ENCODE results near the gene ZNF503.

ZNF503 gene

DNA sequence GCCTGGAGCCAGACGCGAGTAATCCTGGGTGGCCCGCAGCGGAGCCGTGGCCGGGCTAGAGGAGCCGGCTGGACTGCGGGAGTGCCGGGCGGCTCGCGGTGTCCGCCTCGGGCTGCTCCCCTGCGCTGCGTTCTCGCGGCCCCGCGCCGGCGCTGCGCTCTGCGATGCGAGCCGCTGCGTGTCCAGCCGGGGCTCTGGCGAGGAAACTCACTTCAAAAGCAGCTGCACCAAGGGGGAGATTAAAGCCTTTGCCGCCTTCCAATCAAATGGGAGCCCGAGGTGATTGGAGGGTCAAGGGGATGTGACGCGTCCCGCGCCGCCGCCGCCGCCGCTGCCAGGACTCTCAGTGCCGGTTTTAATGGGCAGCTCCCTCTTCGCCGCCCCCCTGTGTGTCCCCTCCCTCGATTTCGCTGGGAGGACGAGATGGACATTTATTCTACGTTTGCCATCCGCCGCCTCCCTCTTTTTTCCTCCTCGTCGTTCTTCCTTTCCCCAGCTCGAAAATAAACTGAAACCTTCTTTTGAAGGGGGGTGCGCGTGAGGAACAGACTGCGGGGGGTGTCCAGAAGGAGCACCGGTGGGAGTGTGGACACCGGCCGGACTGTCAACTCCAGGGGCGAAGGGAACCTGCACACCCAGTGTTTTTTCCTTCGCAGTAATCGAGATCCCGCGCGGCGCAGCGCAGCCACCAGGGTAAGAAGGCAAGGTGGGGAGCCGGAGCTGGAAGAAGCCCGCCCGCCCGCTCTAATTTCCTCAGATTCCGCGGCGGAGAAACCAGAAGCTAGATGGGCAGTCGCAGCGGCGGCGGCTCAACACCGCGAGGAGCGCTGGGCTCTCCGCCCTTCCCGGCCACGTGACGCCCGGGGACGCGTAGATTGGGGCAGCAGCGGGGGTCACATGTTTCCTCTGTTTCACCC, at the start of gene ZNF503:
ZNF503 (minus strand) TSS at position 196 of the 917 bp plus-strand sequence. CDS start 345 bp downstream, outside the sequence.
- DNase-seq: peak; percentile 99

DNA sequence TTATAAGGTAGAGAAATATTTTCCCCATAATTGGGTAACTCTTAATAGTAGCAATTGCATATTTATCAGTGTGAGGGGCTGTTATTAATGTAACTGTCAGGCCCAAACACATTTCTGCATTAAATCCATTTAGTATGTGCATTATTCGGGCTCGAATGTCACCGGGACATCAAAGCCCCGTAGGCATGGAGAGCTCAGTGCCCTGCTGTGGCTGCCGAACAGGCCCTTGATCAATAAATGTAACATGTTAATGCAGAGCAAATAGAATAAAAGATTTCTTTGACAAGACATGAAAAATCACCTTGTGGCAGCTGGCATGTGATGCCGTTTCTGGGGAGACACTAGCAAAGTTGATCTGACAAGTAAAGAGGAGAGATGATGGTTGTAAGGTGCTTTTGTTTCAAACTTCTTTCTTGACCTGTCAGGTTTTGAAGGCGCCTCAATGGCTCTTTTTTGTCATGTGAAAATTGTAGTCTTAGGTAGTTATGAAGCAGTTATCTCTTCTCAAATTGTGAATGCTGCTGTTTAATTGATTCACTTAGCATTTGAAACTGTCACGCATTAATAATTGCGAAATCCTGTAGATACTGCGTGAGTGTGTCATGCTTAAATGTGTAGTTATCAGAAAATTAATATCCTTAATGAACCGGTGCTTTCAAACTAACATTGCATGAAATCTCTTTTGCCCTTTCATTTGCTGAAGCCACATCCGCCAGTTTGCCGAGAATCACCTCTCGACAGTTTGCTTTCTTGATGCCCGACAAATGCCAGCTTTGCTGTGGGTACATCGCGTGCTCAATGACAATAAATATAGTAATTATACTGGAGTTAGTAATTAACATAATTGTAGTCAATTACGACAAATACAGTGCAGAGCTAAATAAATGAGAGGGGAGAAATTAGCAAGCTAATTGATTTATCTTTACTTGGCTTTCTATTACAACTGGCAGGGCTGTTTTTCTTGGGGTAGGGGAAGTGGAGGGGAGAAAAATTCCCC, 49.4 kb upstream of the ZNF503 start:
- no peak for DNase-seq

DNA sequence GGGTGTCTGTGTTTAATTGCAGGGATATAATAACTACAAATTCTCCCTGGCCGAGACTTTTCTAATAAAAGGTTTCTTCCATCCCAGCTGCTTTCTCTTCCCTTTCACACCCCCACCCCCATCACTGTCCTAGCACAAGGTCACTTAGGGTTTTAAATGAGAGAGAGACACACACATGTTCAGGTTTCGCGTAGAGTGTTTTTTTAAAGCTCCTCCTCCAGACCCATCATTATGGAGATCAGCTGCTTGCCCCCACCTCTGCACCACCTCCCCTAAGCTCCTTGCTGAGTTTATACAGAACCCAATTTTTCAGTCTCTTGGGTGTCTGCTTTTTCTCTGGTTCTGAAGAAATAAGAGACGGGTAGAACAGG, 48.5 kb upstream of the ZNF503 start:
- DNase-seq: no peak

DNA sequence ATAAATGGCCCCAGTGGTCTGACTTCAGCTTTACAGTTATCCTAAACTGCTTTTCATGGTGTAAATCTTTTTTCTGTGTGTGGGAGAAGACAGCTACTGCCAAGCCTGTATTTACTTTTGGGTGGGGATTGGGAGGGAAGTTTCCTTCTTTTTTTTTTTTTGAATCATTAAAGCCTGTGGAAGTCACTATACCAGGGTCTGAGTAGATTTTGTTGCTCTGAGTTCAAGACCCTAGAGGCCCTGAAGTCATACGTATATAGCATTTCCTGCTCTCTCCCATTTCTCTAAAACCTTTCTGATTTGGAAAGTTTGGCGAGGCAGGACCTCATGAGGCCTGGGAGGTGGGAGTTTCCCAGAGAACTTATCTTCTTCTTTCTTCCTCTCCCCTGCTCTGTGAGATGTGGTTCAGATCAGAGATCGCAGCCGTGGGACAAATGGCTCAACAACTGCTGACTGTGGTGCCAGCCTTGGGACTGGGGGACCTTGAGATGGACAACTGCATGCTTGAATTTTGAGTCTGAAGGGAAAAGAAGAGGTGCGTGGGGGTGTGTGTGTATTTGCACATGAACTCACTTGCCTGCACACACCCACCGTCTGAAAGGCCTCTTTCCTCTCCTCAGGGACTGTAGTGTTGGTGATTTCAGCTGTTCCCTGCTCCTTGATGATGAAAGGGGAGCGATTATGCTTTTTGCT, 48.0 kb upstream of the ZNF503 start:
- DNase-seq: no peak

GRCh38 chr10:75448166-75448565, 46.6 kb upstream of the ZNF503 start:
- no peak for DNase-seq

DNA sequence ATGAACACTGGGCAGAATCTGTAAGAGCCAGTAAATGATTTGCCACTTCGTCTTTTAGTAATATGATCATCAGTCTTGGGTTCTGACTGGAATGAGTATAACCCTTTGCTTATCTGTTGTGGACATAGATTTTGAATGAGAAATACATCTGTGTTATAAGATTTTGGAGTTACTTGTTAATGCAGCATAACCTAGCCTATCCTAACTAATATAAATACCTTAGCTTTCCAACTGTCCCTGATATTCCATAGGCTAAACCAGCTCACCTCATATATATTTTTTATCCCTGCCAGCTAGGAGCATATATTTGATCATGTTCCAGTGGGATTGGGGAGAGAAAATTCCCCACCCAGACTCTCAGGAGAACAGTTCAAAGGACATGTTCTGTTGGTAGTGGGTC, 44.9 kb upstream of the ZNF503 start:
- no peak for DNase-seq

DNA sequence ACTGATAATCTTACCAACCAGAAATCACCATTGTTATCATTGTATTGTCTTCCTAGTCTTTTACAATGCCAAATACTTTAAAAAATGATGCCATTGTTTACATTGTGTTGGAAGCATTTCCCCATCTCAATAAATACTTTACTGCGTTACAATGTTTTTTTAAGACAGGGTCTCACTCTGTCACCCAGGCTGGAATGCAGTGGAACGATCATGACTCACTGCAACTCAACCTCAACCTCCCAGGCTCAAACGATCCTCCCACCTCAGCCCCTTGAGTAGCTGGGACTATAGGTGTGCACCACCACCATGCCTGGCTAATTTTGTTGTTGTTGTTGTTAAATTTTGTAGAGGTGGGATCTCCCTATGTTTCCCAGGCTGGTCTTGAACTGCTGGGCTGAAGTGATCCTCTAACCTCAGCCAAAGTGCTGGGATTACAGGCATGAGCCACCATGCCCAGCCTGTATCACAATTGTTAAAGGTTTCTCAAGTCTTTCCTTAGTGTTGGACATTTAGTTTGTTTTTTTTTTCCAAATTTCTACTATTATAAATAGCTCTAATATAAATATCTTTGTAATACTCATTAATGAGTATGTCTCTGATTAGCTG, 43.3 kb upstream of the ZNF503 start:
- DNase-seq: no peak

GRCh38 chr10:75443362-75443761, 41.8 kb upstream of the ZNF503 start:
- DNase-seq: no peak

GRCh38 chr10:75441682-75442081, 40.1 kb upstream of the ZNF503 start:
- DNase-seq: no peak

DNA sequence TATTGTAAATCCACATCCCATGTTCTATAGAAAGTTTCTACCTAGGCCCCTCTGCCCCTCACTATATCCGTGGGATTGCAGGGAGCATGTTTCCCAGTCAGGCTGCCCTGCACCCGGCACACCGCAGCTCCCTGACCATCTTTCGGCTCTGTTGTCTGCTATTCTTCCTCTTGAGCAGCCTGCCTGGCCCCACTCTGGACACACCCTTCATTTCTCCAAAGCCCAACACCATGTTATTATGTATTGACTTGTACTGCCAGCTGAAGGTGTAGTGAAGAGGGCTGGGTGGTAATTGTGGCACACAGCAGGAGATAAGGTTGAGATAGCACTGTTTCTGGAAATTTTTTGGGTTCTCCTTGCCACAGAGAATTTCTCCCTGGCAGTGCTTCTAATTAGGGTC, 39.6 kb upstream of the ZNF503 start:
- DNase-seq: no peak

DNA sequence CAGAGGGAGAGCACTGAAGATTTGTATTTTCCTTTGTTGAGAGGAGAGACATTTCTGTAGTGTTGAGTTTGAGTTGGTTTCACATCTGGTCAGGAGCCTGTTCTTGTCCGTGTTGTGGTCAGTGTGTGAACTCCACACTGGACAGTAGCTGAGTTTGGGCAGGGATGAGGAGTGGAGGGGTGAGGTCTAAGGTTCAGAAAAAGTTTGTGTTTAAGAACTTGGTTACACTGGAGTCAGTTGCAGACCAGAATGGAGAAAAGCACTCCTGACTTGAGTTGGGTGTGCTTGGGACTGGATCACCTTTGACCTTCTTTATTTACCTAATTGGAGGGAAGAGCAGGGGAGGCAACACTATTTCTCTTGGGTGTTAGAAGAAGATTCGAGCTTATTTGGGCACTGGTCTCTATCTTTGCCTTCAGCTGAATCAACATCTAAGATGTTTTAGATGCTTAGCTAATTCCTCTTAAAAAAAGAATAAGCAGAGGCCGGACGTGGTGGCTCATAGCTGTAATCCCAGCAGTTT, 38.8 kb upstream of the ZNF503 start:
- no peak for DNase-seq

DNA sequence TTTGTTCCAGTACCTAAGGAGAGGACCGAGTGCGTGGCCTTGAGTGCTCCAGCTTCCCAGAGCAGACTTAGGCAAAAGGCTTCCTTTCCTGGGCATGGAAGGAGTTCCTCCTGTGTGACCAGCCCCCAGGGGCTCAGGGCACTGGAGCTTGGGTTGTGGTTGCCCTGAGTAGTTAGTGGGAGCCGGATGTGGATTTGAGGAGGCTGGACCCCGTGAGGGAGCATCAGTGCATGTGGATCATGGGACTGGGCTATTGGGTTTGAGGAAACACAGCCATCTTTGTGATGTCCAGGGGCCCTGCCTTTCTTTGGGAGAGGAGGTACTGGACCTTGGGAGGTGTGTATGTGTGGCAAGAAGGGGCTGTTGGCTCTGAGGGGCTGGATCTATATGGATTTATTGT, 38.2 kb upstream of the ZNF503 start:
- no peak for DNase-seq

DNA sequence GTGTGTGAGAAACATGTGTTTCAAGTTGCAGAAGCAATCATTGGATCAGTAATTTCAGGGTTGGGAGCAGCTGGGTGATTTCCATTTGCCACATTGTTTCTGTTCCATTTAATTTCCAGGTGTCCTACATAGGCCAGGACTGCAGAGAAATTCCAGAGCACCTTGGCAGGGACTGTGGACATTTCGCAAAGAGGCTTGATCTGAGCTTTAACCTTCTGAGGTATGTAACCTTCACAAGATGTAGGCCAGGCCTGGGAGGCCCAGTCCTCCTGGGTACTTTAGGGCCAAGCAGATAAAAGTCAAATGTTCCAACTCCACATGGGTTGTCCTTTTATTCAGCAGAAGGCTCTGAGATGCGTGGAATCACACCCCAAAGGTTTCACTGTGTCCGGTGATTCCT, 36.7 kb upstream of the ZNF503 start:
- DNase-seq: no peak

DNA sequence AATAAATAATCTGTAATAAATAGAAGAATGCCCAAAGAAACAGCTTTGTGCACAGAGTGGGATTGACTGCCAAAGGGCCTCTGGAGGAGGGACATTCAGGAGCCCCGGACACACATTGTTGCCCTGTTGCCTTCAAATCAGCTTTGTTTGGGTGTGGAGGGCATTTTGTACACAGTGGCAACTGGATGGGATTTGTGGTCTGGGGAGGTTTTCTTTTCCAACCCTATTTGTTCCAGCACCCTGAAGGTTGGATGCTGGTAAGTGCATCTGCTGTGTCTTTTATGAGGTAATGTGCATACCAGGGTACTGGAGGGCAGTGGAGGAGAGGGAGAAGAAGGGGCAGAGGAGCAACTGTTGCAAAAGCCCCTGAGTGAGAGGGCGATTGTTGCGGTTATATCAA, 36.1 kb upstream of the ZNF503 start:
- no peak for DNase-seq

- DNase-seq: no peak
Observed at GRCh38 chr10:75436896-75437295, 35.3 kb upstream of the ZNF503 start.

DNA sequence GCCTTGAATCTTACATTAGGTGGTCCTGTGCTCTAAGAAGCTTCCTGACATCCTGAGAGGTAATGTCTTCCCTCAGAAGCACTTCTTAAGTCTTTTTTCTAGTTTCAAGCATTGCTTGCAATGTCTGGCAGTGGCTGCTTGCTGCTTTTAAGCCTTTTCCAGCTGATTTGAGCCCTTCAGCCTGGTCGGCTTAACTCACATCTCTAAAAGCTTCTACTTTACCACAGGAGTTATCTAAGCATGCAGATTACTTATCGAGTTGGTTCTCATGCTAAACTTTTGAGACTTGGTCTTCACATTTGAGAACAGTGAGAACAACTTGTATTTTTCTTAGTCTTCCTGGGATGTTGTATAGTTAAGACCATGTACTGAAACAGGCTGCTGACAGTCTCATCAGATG, 33.7 kb upstream of the ZNF503 start:
- DNase-seq: no peak

GRCh38 chr10:75434291-75434690, 32.7 kb upstream of the ZNF503 start:
- DNase-seq: peak; percentile 56 to 61

DNA sequence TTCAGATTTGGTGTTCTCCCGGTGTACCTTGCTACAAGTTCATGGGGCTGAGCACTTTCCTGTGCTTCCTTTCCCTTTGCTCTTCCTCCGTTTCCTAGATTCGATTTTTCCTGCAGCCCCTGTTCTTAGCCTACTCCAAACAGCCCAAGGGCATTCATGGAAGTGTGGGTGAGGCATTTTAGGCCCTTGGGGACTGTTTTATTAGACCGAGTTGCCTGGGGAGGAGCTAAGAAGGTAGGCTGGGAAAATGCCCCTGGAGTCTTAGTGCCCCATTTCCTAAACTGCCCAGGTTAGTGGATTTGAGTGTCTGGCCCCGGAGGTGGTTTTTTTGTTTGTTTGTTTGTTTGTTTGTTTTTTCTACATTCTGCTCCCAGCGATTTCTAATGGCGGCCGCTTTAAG, 31.7 kb upstream of the ZNF503 start:
- no peak for DNase-seq

DNA sequence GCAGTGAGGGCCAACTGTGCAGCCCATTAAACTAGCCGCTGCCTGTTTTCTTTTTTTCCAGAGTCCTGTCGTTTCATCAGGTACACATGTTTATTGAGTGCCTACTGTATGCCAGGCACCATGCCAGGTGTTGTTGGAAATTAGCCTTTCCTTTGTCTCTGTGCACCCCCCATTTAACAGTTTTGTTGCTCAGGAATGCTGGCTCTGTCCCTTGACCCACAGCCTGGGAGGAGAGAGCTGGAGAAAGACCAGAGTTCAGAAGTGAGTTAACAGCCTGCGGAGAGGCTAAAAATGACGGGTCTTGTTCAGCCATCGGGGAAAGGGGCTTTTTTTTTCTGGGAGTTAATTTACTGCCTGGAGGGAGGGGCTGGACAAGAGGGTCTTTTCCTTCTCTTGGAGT, 31.2 kb upstream of the ZNF503 start:
- no peak for DNase-seq

DNA sequence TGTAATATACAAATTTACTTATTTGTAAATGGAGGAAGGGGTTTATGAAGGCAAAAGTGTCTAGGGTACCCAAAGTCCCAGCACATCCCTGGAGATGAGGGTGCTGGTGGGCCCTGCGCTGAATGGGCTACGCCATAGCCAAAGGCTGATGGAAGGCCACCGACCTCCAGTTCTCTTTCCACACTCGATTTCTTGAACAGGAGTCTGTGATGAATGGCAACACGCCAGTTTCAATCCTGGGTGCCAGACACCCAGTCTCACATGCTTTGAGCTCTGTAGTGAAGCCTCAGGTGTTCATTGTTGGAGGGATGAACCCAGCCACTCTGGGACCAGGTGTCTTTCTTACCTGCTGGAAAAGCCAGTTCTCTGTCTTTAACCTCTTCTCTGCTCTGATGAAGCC, 30.6 kb upstream of the ZNF503 start:
- DNase-seq: no peak

- peak; percentile 81 to 91 for DNase-seq
Observed at GRCh38 chr10:75431180-75432111, 29.9 kb upstream of the ZNF503 start, which contains the start of gene LRMDA. Gene LRMDA (plus strand): TSS chr10:75431624.

Measured in Kasumi-1 (cell line).